Erythroblast (primary cell): Measurements from ENCODE around the gene MCM7.

ENCODE experiments used
- DNase-seq, 2 experiments: peaks; one replicate each; lab custom pipeline; 2025; lab: John Stamatoyannopoulos, UW
- GATA1 ChIP-seq: IDR thresholded peaks from 2 replicates; pipeline ENCODE4 v1.6.1; 2011; ENCODE audit warnings: low read depth, mild to moderate bottlenecking, control low read depth, low read length, moderate library complexity
- POLR2A ChIP-seq: IDR thresholded peaks from 2 replicates; pipeline ENCODE4 v1.6.1; 2011; ENCODE audit warnings: mild to moderate bottlenecking, low read length

Gene MCM7

GRCh38 chr7:100093925-100094486, 7.2 kb downstream of the MCM7 start:
- no peak for DNase-seq
- TF ChIP-seq GATA1 (no peak), POLR2A (peak; percentile 38)

- TF ChIP-seq GATA1 = no peak
- TF ChIP-seq POLR2A = no peak
- no peak for DNase-seq
Measured at GRCh38 chr7:100093498-100093897, 7.7 kb downstream of the MCM7 start.

DNA sequence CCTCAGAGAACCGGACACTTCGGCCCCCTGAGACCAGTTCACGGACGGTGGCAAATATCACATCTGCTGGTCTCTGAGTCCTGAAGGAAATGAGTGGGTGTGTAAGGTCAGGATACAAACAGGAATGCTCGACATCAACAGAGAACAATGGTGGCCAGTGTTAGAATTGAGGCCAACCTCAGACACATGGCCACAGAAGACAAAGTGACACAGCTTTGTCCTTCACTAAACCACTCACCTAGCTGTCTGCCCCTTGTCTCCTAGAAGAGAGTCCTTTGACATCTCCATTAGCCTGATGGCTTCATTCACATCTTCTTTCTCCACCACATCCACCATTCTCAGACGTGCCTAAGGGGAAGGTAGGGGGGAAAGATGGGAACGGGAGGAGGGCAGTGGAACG, 8.1 kb downstream of the MCM7 start:
- DNase-seq = no peak
- no peak for TF ChIP-seq POLR2A
- TF ChIP-seq GATA1 = no peak

DNA sequence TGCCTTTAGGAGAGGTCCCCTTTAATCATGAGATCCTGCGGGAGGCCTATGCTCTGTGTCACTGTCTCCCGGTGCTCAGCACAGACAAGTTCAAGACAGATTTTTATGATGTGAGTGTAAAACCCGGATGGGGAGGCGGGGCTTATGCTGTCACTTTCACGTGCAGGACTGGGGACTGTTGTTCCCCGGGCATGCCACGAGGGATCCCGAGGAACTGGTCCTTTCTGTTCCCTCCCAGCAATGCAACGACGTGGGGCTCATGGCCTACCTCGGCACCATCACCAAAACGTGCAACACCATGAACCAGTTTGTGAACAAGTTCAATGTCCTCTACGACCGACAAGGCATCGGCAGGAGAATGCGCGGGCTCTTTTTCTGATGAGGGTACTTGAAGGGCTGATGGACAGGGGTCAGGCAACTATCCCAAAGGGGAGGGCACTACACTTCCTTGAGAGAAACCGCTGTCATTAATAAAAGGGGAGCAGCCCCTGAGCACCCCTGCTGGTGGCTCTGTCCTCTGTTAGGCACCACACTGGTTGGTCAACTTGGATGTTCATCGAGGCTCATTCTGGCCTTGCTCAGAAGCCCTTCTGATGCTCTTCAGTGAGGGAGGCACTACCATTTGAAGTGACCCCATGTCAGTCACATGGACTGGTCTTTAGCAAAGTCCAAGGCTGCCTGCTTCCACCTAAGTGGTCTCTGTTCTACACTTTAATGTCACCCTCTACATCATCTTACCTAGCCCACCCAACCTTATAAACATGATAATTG, 9.6 kb downstream of the MCM7 start:
- DNase-seq = peak; percentile 42 to 52
- TF ChIP-seq POLR2A (peak; percentile 38), GATA1 (no peak)

DNA sequence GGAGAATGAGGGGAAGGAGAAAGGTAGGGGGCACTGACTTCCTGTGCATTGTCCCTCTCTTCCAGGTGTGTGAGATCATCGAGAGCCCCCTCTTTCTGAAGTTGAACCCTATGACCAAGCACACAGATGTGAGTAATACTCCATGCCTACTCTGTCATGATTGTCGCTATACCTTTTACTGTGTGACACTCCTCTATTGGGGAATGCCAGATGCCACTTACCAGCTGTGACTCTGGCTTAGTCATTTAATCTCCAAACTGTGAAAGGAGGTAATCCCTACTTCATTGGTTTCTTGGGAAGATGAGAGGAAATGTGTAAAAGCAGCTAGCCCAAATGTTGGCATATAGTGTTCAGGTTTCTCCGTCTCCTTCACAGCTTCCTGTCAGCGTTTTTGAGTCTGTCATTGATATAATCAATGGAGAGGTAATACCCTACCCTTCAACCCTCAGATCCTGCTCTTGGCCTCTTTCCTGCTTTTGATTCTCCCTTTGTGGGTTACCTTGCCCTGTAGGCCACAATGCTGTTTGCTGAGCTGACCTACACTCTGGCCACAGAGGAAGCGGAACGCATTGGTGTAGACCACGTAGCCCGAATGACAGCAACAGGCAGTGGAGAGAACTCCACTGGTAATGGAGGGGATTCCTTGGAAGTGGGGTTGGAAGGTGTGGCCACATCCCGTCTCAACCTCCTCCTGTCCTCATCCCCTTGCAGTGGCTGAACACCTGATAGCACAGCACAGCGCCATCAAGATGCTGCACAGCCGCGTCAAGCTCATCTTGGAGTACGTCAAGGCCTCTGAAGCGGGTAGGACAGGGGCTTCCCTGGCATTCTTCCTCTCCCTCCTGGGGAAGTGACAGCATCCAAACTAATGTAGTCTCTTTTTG, 10.4 kb downstream of the MCM7 start:
- DNase-seq = no peak
- no peak for TF ChIP-seq GATA1
- TF ChIP-seq POLR2A = no peak

DNA sequence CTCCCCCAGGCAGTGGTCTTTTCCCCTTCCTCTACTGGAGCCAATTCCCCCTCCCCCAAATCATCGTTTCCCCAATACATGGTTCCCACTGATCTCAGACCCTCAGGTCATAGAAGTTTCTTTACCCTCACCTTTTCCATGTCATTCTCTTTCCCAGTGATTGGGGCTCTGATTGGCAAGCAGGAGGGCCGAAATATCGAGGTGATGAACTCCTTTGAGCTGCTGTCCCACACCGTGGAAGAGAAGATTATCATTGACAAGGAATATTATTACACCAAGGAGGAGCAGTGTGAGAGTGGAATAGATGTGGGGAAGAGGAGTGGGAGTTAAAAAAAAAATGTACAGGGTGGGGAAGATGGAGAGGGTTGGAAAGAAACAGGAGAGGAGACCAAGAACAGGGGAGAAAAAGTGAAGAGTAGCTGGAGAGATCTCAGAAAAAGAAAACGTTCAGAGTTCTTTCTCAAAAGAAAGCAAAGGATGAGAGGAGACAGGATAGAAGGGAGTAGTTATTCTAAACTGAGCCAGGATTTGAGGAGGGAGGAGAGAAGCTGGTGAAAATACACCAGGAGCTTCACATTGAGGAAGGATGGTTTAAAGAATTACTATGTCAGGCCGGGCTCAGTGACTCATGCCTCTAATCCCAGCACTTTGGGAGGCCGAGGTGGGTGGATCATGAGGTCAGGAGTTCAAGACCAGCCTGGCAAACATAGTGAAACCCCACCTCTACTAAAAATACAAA, 11.6 kb downstream of the MCM7 start:
- no peak for DNase-seq
- TF ChIP-seq GATA1 (no peak), POLR2A (no peak)

GRCh38 chr7:100088621-100089457, 12.4 kb downstream of the MCM7 start, which contains the start of gene COPS6:
Gene COPS6 (plus strand): TSS chr7:100088969. CDS start chr7:100088991, 22 bp downstream.
- TF ChIP-seq GATA1 (no peak), POLR2A (peak; percentile 79)
- peak; percentile 90 to 94 for DNase-seq

GRCh38 chr7:100088095-100088620, 13.0 kb downstream of the MCM7 start:
- no peak for DNase-seq
- TF ChIP-seq GATA1 (no peak), POLR2A (no peak)

- TF ChIP-seq POLR2A (no peak), GATA1 (no peak)
- no peak for DNase-seq
Measured at GRCh38 chr7:100087055-100087750, 14.0 kb downstream of the MCM7 start.

GRCh38 chr7:100085515-100085914, 15.7 kb downstream of the MCM7 start:
- DNase-seq = no peak
- TF ChIP-seq POLR2A = no peak
- TF ChIP-seq GATA1 = no peak

- no peak for TF ChIP-seq POLR2A
- TF ChIP-seq GATA1 = no peak
- no peak for DNase-seq
Measured at GRCh38 chr7:100082978-100083377, 18.2 kb downstream of the MCM7 start.

- TF ChIP-seq POLR2A (peak; percentile 86), GATA1 (no peak)
- DNase-seq = peak; percentile 100
Measured at GRCh38 chr7:100081535-100082102, 19.6 kb downstream of the MCM7 start, which contains the start of gene ZNF3. Gene ZNF3 (minus strand): TSS chr7:100081723. CDS start chr7:100077357, 4,366 bp downstream.
